Measurements from ENCODE around the gene MAP3K5. TPM values are rescaled to one million over a fixed set of nuclear protein-coding genes. Genes with fewer than 3 reads are reported as not detected.
A peak's percentile ranks its signal among the peaks of the same experiment; 100 is the strongest.
"Not testable (repeated sequence)": the region's sequence is repeated elsewhere in the genome, so short reads cannot be mapped to it uniquely, and the experiment has no call there.

Gene MAP3K5
- total RNA-seq, 2 donors from 2014 or later, result 8.7 to 9.0 TPM

- Mint-ChIP-seq H3K36me3 (peaks cover 0 to 7% of the 10 kb centered on the region in 2 donors), H3K27ac (no peak overlapping the region), H3K9me3 (no peaks in the 10 kb centered on the region)
- ATAC-seq, result peak; percentile 88 to 89
- peak; percentile 73 to 87 for DNase-seq (ENCODE audit: low spot score in 2 of 2)
Observed at GRCh38 chr6:136607932-136608772, 184.1 kb downstream of the MAP3K5 start.

DNA sequence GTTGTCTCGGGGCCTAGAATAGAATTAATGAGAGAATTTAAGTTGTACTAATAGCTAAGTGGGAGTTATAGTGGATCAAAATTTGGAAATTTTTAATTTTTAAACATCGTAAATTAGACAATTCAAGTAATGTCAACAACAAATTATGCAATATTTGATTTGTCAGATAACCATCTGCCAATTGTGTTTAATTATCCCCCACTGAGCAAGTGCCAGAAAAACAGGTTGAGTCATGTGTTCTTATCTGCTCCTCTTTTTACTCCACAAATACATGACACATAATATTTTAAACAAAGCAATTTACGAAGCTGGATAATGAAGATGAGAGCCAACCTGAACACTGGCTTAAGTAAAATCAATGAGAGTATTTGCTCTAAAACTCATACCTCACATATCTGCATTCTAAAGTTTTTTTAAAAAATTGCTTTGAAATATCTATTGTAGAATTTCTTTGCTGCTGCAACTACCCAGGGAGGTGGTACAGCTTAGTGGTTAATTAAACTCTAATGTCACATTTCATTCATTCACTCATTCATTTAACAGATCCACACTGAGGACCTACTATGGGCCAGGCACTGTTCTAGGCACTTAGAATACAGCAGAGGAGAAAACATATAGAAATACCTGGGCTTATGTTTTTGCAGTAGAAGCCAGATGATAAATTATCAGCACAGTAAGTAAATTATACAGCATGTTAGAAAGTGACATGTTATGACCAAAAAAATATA lies 184.9 kb downstream of the MAP3K5 start:
- H3K36me3 Mint-ChIP-seq, result peaks cover 0 to 7% of the 10 kb centered on the region in 2 donors
- ATAC-seq (no peak), DNase-seq (ENCODE audit: low spot score in 2 of 2) (no peak)
- H3K27ac Mint-ChIP-seq, result no peak overlapping the region
- no peaks in the 10 kb centered on the region for H3K9me3 Mint-ChIP-seq

GRCh38 chr6:136604928-136605510 lies 187.3 kb downstream of the MAP3K5 start:
- DNase-seq (ENCODE audit: low spot score in 2 of 2) (no peak), ATAC-seq (no peak)
- Mint-ChIP-seq H3K27ac (no peak overlapping the region), H3K36me3 (peaks cover 0 to 7% of the 10 kb centered on the region in 2 donors), H3K9me3 (no peaks in the 10 kb centered on the region)

- no peak for ATAC-seq
- Mint-ChIP-seq H3K36me3 (peaks cover 0 to 7% of the 10 kb centered on the region in 2 donors), H3K9me3 (no peaks in the 10 kb centered on the region), H3K27ac (no peak overlapping the region)
- no peak for DNase-seq (ENCODE audit: low spot score in 2 of 2)
Observed at GRCh38 chr6:136604328-136604825, 187.9 kb downstream of the MAP3K5 start.

DNA sequence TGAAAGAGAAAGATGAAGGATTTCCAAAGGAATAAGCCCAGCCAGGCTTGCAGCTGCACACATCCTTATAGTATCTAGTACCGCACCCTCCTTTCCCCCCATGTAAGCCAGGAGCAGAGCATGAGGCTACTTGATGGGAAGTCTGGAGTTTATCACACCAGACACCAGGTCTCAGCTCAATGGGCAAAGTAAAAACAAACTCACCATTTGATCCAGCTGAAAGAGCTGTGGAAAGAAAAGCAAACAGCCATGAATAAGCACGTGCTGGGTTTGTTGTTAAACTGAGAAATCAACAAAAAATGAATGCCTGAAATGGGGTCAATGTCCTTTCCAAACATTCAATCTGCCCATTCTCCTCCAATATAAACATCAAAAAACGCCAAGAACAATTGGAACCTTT lies 191.5 kb downstream of the MAP3K5 start:
- peaks cover 7 to 17% of the 10 kb centered on the region in 2 donors for H3K36me3 Mint-ChIP-seq
- no peak overlapping the region for H3K27ac Mint-ChIP-seq
- no peak for DNase-seq (ENCODE audit: low spot score in 2 of 2)
- ATAC-seq, result no peak
- peaks cover 0 to 4% of the 10 kb centered on the region in 2 donors for H3K9me3 Mint-ChIP-seq

- peaks cover 20 to 27% of the 10 kb centered on the region in 2 donors for H3K36me3 Mint-ChIP-seq
- peaks cover 2 to 5% of the 10 kb centered on the region in 2 donors for H3K9me3 Mint-ChIP-seq
- ATAC-seq (no peak), DNase-seq (ENCODE audit: low spot score in 2 of 2) (no peak)
- H3K27ac Mint-ChIP-seq, result no peak overlapping the region
Observed at GRCh38 chr6:136599329-136600011, 192.8 kb downstream of the MAP3K5 start.

GRCh38 chr6:136598048-136598447 lies 194.2 kb downstream of the MAP3K5 start:
- ATAC-seq, result no peak
- H3K36me3 Mint-ChIP-seq, result peaks cover 26 to 30% of the 10 kb centered on the region in 2 donors
- H3K27ac Mint-ChIP-seq, result peak overlapping the region in 1 of 2 donors; percentile 41
- DNase-seq (ENCODE audit: low spot score in 2 of 2), result no peak
- peaks cover 3 to 5% of the 10 kb centered on the region in 2 donors for H3K9me3 Mint-ChIP-seq

DNA sequence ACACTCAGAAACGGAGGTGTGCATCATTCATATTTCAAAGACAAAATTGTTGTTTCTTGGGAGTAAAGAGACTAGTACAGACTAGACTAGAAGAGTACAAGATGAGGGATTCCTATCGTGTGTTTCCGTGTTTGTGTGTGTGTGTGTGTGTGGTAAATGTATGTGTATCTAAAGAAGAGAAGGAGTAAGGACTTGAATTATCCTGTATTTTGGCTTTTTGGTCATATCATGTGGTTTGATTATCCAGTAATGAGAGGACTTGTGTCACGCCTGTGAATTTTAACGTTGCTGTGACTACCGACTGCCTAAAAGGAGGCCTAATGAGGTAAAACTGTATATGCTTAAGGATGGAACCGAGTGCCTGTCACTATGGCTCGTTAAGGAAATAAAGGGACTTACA lies 197.6 kb downstream of the MAP3K5 start:
- Mint-ChIP-seq H3K36me3 (peaks cover 46 to 60% of the 10 kb centered on the region in 2 donors), H3K9me3 (peaks cover 3 to 13% of the 10 kb centered on the region in 2 donors), H3K27ac (peak overlapping the region in 1 of 2 donors; percentile 96)
- ATAC-seq, result no peak
- DNase-seq (ENCODE audit: low spot score in 2 of 2), result no peak

GRCh38 chr6:136593748-136594490 lies 198.4 kb downstream of the MAP3K5 start:
- peak overlapping the region; percentile 69 to 96 for H3K27ac Mint-ChIP-seq
- H3K36me3 Mint-ChIP-seq, result peaks cover 52 to 68% of the 10 kb centered on the region in 2 donors
- ATAC-seq (peak; percentile 90 to 94), DNase-seq (ENCODE audit: low spot score in 2 of 2) (peak; percentile 17 to 74)
- H3K9me3 Mint-ChIP-seq, result peaks cover 3 to 13% of the 10 kb centered on the region in 2 donors

DNA sequence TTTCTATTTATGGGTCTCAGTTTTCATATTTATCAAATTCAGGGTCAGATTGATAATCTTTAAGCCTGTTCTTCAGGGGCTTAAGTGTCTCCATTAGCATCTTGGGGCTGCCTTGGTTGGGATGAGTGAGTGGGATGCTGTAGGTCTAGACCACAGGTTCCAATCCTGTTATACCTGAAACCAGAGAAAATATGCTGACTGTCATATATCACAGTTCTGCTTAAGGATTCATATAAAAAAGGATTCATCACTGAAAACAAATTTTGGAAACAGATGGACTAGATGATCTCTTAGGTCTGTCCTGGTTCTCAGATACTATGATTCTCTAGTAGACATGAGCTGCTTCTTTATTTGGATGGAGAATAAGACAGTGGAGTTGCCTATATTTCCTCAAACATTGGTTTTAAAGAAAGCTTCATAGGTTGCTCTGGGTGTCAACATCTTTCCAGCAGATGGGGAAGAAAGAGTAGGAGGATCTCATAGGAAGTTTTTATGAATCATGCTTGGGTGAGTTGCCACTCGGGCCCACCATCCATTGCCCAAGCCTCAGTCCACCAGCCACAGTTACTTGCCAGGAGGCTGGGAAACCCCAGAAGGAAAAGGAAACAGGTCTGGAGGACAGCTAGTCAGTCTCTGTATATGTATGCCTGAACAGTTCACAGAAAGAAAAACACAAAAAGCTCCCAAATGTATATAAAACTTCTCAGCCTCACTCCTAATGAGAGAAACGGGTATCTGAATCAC lies 199.2 kb downstream of the MAP3K5 start:
- DNase-seq (ENCODE audit: low spot score in 2 of 2) (no peak), ATAC-seq (peak in 1 of 2 donors; percentile 27)
- Mint-ChIP-seq H3K9me3 (peaks cover 3 to 13% of the 10 kb centered on the region in 2 donors), H3K27ac (peak overlapping the region; percentile 53 to 96), H3K36me3 (peaks cover 57 to 72% of the 10 kb centered on the region in 2 donors)

DNA sequence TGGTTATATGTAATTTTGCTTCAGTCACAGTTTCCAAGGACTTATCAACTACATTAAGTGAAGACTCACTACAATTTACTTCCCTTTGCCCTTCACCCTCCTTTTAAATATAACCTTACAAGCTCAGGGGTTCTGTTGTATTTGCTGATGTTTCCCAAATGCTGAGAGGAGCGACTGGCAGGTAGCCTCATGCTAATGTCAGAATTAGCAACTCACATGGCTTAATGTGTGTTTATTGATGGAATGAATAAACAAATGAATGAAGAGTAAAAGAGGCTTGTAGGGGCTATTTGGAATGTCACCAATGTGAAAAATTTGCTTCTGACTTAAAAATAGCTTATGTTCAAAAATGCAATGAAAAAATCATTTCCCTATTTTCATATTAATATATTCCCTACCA lies 200.7 kb downstream of the MAP3K5 start:
- Mint-ChIP-seq H3K36me3 (peaks cover 54 to 72% of the 10 kb centered on the region in 2 donors), H3K27ac (no peak overlapping the region), H3K9me3 (peaks cover 3 to 13% of the 10 kb centered on the region in 2 donors)
- no peak for ATAC-seq
- DNase-seq (ENCODE audit: low spot score in 2 of 2), result no peak

- Mint-ChIP-seq H3K27ac (peak overlapping the region in 1 of 2 donors; percentile 24), H3K36me3 (peaks cover 47 to 65% of the 10 kb centered on the region in 2 donors)
- ATAC-seq; H3K9me3 Mint-ChIP-seq; DNase-seq (ENCODE audit: low spot score in 2 of 2): not testable (repeated sequence)
Observed at GRCh38 chr6:136590846-136591245, 201.4 kb downstream of the MAP3K5 start.

DNA sequence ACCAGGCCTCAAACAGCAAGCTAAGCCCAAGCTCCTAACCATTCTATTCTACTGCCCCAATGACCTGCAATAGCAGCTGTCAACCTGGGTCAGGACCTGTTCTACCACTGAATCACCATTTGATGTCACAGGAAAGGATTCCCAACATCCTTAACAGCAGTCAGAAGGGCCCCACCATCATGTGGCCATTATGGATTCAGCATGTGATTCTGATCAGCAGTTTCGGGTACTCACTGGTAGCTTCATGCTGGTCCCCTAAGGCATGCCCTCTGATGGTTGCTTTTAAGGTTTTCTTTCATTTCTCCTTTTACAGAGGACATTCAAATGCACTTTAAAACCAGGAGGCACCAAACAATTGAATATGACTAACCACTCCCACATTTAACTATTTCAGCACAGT lies 204.8 kb downstream of the MAP3K5 start:
- Mint-ChIP-seq H3K27ac (no peak overlapping the region), H3K9me3 (peaks cover 0 to 9% of the 10 kb centered on the region in 2 donors), H3K36me3 (peaks cover 34 to 40% of the 10 kb centered on the region in 2 donors)
- DNase-seq (ENCODE audit: low spot score in 2 of 2) (no peak), ATAC-seq (peak in 1 of 2 donors; percentile 28)

GRCh38 chr6:136586295-136586694 lies 206.0 kb downstream of the MAP3K5 start:
- H3K9me3 Mint-ChIP-seq, result peaks cover 0 to 9% of the 10 kb centered on the region in 2 donors
- ATAC-seq (no peak), DNase-seq (ENCODE audit: low spot score in 2 of 2) (no peak)
- H3K27ac Mint-ChIP-seq, result no peak overlapping the region
- H3K36me3 Mint-ChIP-seq, result peaks cover 28 to 30% of the 10 kb centered on the region in 2 donors

- H3K36me3 Mint-ChIP-seq, result peaks cover 20 to 28% of the 10 kb centered on the region in 2 donors
- H3K27ac Mint-ChIP-seq; ATAC-seq; DNase-seq (ENCODE audit: low spot score in 2 of 2); H3K9me3 Mint-ChIP-seq: not testable (repeated sequence)
Observed at GRCh38 chr6:136585523-136585922, 206.8 kb downstream of the MAP3K5 start.
